HS-5 (cell line): Measurements from ENCODE around the gene MYO10.

ENCODE experiments used
- DNase-seq: peaks from one replicate; pipeline ENCODE4 v3.0.0-alpha.2; 2012; ENCODE audit warnings: low read depth

MYO10 gene

GRCh38 chr5:16617274-16617968 lies 318.7 kb downstream of the MYO10 start:
- no peak for DNase-seq

GRCh38 chr5:16616536-16617273 lies 319.4 kb downstream of the MYO10 start, which contains the start of gene RETREG1:
Gene RETREG1, minus strand, starts transcription at chr5:16616997. Its CDS starts 26 bp downstream, at chr5:16616971.
- no peak for DNase-seq

GRCh38 chr5:16615741-16616535 lies 320.1 kb downstream of the MYO10 start:
- no peak for DNase-seq

- no peak for DNase-seq
Measured at GRCh38 chr5:16612007-16612406, 324.1 kb downstream of the MYO10 start.
